Astrocyte (in vitro differentiated cells and primary cell): ENCODE measurements around the gene RNASEL. TPM values are rescaled to one million over a fixed set of nuclear protein-coding genes. Genes with fewer than 3 reads are reported as not detected.

Experiments used
- DNase-seq: peaks from one replicate; pipeline ENCODE4 v3.0.0-alpha.2; 2010; ENCODE audit warnings: low read depth
- FAIRE-seq: peaks from 2 replicates; lab custom pipeline; 2011; peaks lifted over from hg19 to GRCh38; lab: Jason Lieb, UNC
- H2AFZ ChIP-seq: 2 replicates; pipeline ENCODE4 v1.6.0; 2012; ENCODE audit warnings: low read depth, low read length, inconsistent platforms
- H3K27ac ChIP-seq: 2 replicates; pipeline ENCODE4 v1.5.1; 2011; ENCODE audit warnings: low read depth, low read length, inconsistent platforms
- H3K27me3 ChIP-seq: 2 replicates; pipeline ENCODE4 v1.6.0; 2011; ENCODE audit warnings: low read length, inconsistent platforms; ENCODE audit not compliant: insufficient read depth
- H3K36me3 ChIP-seq: 2 replicates; pipeline ENCODE4 v1.5.1; 2011; ENCODE audit warnings: low read length, inconsistent platforms; ENCODE audit not compliant: insufficient read depth
- H3K4me1 ChIP-seq: 2 replicates; pipeline ENCODE4 v1.5.1; 2011; ENCODE audit warnings: low read length, inconsistent platforms; ENCODE audit not compliant: insufficient read depth
- H3K4me2 ChIP-seq: 2 replicates; pipeline ENCODE4 v1.6.0; 2012; ENCODE audit warnings: low read length, inconsistent platforms
- H3K4me3 ChIP-seq: 2 replicates; pipeline ENCODE4 v1.5.1; 2011; ENCODE audit warnings: low read depth, mild to moderate bottlenecking, low read length, inconsistent platforms; ENCODE audit not compliant: insufficient read depth
- H3K79me2 ChIP-seq: 2 replicates; pipeline ENCODE4 v1.6.0; 2012; ENCODE audit warnings: mild to moderate bottlenecking, low read length, inconsistent platforms; ENCODE audit not compliant: insufficient read depth
- H3K9ac ChIP-seq: 2 replicates; pipeline ENCODE4 v1.6.0; 2012; ENCODE audit warnings: mild to moderate bottlenecking, low read length, inconsistent platforms
- H3K9me3 ChIP-seq: 2 replicates; pipeline ENCODE4 v1.5.1; 2012; ENCODE audit warnings: low read depth, mild to moderate bottlenecking, low read length, inconsistent platforms; ENCODE audit not compliant: insufficient read depth
- H4K20me1 ChIP-seq: 2 replicates; pipeline ENCODE4 v1.6.0; 2012; ENCODE audit warnings: low read length, inconsistent platforms; ENCODE audit not compliant: insufficient read depth
- H3K27ac Mint-ChIP-seq: one replicate; pipeline ENCODE4 v1.8.0; 2021; ENCODE audit warnings: mild to moderate bottlenecking, mixed read lengths; ENCODE audit not compliant: unreplicated experiment
- H3K27me3 Mint-ChIP-seq: one replicate; pipeline ENCODE4 v1.8.0; 2021; ENCODE audit warnings: low read depth, mixed read lengths; ENCODE audit not compliant: unreplicated experiment
- H3K36me3 Mint-ChIP-seq: one replicate; pipeline ENCODE4 v1.8.0; 2021; ENCODE audit warnings: low read depth, mixed read lengths; ENCODE audit not compliant: unreplicated experiment
- H3K4me1 Mint-ChIP-seq: one replicate; pipeline ENCODE4 v1.8.0; 2021; ENCODE audit warnings: low read depth, mixed read lengths; ENCODE audit not compliant: unreplicated experiment
- H3K4me3 Mint-ChIP-seq: one replicate; pipeline ENCODE4 v1.8.0; 2021; ENCODE audit warnings: mild to moderate bottlenecking, moderate library complexity, mixed read lengths; ENCODE audit not compliant: unreplicated experiment
- H3K9me3 Mint-ChIP-seq: one replicate; pipeline ENCODE4 v1.8.0; 2021; ENCODE audit warnings: mild to moderate bottlenecking, mixed read lengths; ENCODE audit not compliant: unreplicated experiment
- EZH2 ChIP-seq: IDR thresholded peaks from 2 replicates; pipeline ENCODE4 v1.6.1; 2012; ENCODE audit warnings: mild to moderate bottlenecking, low read length, inconsistent platforms; ENCODE audit not compliant: insufficient read depth
- total RNA-seq: library from RNA; stranded (reverse); gene quantifications from 2 replicates; pipeline ENCODE4 v1.2.1, GENCODE V29; 2021
- TF ChIP-seq, protein P1 (sequence below): IDR thresholded peaks from 2 replicates; pipeline ENCODE4 v1.5.1; 2011; ENCODE audit warnings: low read depth, mild to moderate bottlenecking, inconsistent platforms, low read length, moderate library complexity; ENCODE audit not compliant: insufficient read depth

RNASEL gene
- total RNA-seq, 1 donor from 2014 or later = 1.8 TPM

DNA sequence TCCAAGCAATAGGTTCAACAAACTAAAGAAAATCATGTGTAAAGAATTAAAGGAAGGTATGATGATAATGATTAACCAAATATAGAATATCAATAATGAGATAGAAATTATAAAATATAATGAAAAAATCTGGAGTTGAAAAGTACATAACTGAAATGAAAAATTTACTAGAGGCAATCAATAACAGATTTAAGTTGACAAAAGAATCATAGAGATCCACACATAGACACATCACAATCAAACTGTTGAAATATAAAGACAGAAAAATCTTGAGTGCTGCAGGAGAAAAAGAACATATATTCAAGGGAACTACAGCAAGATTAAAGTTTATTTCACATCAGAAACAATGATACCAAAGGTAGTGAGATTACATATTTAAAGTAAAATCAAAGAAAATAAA is 63.7 kb downstream of the RNASEL start:
- no peaks in the 10 kb centered on the region for H3K4me1 Mint-ChIP-seq
- Histone ChIP-seq H3K4me1 (no peaks in the 10 kb centered on the region), H3K9ac (no peak overlapping the region), H3K79me2 (no peaks in the 10 kb centered on the region), H3K36me3 (no peaks in the 10 kb centered on the region), H4K20me1 (no peaks in the 10 kb centered on the region), H3K27ac (no peak overlapping the region), H3K4me3 (no peak overlapping the region), H3K4me2 (no peak overlapping the region), H3K27me3 (no peaks in the 10 kb centered on the region), H3K9me3 (no peaks in the 10 kb centered on the region), H2AFZ (no peak overlapping the region)
- no peaks in the 10 kb centered on the region for H3K36me3 Mint-ChIP-seq
- FAIRE-seq (no peak), DNase-seq (no peak)
- peaks cover 3% of the 10 kb centered on the region for H3K9me3 Mint-ChIP-seq
- no peak overlapping the region for H3K27ac Mint-ChIP-seq
- no peaks in the 10 kb centered on the region for H3K27me3 Mint-ChIP-seq
- no peak overlapping the region for H3K4me3 Mint-ChIP-seq
- TF ChIP-seq EZH2 = no peak
- TF ChIP-seq, protein P1, sequence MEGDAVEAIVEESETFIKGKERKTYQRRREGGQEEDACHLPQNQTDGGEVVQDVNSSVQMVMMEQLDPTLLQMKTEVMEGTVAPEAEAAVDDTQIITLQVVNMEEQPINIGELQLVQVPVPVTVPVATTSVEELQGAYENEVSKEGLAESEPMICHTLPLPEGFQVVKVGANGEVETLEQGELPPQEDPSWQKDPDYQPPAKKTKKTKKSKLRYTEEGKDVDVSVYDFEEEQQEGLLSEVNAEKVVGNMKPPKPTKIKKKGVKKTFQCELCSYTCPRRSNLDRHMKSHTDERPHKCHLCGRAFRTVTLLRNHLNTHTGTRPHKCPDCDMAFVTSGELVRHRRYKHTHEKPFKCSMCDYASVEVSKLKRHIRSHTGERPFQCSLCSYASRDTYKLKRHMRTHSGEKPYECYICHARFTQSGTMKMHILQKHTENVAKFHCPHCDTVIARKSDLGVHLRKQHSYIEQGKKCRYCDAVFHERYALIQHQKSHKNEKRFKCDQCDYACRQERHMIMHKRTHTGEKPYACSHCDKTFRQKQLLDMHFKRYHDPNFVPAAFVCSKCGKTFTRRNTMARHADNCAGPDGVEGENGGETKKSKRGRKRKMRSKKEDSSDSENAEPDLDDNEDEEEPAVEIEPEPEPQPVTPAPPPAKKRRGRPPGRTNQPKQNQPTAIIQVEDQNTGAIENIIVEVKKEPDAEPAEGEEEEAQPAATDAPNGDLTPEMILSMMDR = no peak

Other genes with a start within 250 kb of the RNASEL start
- gene GLUL, start 197.5 kb downstream of the RNASEL start, total RNA-seq = 134 and 158 TPM in 2 replicates
- not detected in 2 replicates for gene TEDDM1, start 188.6 kb downstream of the RNASEL start, total RNA-seq
- not detected in 2 replicates for gene RGSL1, start 139.1 kb downstream of the RNASEL start, total RNA-seq
- gene RGS16, start 15.1 kb upstream of the RNASEL start, total RNA-seq = 4.3 and 5.7 TPM in 2 replicates
- 0.09 and 0.12 TPM in 2 replicates for gene RGS8, start 95.3 kb upstream of the RNASEL start, total RNA-seq
- gene NPL, start 200.5 kb upstream of the RNASEL start, total RNA-seq = 3.3 TPM in 2 replicates